HG02759 (cell line): ENCODE measurements around the gene S100A8.
"Not testable (repeated sequence)": the region's sequence is repeated elsewhere in the genome, so short reads cannot be mapped to it uniquely, and the experiment has no call there.

Experiments
- ATAC-seq: cut with Tn5 transposase; IDR thresholded peaks from one replicate; pipeline ENCODE4 v1.9.1; 2021; ENCODE audit warnings: mild to moderate bottlenecking, moderate library complexity; ENCODE audit not compliant: unreplicated experiment

The S100A8 gene

DNA sequence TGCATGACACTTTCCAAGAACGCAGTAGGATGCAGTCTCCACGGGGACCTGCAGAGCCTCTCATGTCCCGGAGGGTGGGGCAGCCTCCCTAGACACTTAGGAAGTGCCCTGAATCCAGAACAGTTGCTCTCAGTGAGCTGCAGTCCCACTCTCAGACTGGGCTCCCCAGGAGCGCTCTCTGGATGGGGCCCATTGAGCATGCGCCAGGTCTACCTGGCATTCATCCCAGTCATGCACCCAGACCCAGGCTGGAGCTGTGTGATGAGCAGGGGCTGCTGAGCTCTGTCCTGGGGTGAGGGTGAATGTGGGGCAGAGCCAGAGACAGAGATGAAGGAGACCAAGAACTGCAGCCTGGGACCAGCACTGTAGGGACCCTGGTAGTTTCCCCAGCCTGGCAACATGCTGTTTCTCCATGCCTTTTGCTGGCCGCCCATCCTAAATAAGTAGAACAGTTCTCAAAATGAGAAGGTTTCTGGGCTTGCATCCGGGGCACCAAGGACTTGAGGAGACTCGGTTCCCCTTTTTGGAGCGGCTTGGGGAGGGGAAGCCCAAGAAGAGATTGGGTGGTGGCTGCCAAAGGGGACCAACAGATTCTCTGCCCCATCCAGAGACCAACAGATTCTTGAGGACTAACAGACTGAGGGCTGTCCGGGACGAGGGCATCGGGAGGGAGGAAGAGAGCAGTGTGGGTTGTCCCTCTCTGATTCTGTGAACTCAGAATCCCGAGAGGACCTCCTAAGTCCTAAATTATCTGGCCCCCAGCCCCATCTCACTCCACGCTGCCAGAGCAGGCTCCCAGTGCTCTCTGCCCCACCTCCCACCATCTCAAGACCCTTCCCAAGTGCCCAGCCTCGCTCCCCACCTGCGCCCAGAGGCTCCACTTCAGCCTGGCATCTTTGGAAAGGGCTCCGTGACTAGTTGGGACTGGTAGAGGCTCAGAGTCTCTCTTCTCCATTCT, 41.2 kb downstream of the S100A8 start:
- ATAC-seq, result no peak

- ATAC-seq, result no peak
Measured at GRCh38 chr1:153348511-153349362, 42.1 kb downstream of the S100A8 start, which contains the start of gene PGLYRP4. PGLYRP4 (minus strand) TSS chr1:153348841; CDS start chr1:153347932, 909 bp downstream.

DNA sequence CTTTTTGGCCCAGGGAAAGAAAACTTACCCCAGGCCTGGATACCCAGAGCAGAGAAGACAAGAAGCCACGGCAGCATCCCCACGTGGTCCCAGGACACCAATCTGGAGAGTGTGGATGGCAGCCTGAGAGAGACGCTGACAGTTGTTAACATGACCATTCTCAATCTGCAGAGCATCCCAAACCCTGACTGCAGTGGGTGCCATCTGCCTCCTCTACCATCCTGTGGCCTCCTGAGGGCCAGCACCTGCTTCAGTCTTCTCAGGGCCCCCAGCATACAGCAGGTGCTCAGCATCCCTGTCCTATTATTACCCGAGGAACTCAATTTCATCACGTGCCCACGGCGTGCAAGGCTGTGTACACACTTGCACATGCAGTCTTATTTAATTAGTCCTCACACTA, 43.0 kb downstream of the S100A8 start:
- no peak for ATAC-seq

GRCh38 chr1:153347049-153347448, 43.8 kb downstream of the S100A8 start:
- ATAC-seq, result not testable (repeated sequence)

GRCh38 chr1:153346077-153346723, 44.7 kb downstream of the S100A8 start:
- no peak for ATAC-seq

DNA sequence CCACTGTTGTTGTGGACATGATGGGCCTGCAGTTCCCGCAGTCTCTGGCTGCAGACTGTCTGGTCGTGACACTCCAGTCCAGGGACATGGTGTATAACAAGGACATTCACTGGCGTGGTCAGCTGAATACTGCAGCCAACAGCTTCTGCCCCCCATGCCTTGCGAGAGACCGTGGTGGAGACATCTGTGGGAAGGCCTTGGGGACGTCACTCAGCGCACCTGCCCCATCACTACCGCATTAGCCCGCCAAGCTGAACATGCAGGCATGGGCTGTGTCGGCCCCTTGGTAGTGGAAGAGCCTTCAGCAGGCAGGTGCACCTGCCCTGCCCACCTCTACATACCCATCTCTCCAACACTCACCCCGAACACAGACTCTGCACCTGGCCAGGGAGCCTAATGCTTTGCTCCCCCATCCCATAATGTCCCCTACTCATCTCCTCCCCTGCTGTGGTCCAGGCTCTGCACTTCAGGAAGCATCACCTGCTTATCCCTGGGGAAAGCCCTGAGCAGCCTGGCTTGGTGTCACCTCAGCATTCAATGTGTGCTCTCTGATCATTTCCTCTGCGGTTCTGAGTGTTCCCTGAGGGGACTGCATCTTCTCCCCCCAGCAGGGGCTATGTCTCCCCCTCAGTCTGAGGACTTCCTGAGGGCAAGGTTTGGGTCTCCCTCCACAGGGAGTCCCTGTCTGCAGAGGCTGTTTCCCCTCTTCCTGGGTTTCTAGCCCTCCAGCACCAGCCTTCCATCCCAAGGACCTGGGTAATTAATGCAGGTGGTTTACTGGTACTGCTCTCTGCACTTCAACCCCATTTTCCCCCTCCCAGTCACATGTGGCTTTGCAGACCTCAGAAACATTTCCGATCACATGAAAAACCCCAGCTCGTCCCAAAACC, 45.4 kb downstream of the S100A8 start:
- ATAC-seq, result no peak

GRCh38 chr1:153344718-153345025, 46.2 kb downstream of the S100A8 start:
- no peak for ATAC-seq

GRCh38 chr1:153343811-153344717, 46.8 kb downstream of the S100A8 start:
- ATAC-seq, result no peak

- no peak for ATAC-seq
Measured at GRCh38 chr1:153343040-153343681, 47.7 kb downstream of the S100A8 start.

GRCh38 chr1:153342178-153342577, 48.7 kb downstream of the S100A8 start:
- ATAC-seq, result no peak

DNA sequence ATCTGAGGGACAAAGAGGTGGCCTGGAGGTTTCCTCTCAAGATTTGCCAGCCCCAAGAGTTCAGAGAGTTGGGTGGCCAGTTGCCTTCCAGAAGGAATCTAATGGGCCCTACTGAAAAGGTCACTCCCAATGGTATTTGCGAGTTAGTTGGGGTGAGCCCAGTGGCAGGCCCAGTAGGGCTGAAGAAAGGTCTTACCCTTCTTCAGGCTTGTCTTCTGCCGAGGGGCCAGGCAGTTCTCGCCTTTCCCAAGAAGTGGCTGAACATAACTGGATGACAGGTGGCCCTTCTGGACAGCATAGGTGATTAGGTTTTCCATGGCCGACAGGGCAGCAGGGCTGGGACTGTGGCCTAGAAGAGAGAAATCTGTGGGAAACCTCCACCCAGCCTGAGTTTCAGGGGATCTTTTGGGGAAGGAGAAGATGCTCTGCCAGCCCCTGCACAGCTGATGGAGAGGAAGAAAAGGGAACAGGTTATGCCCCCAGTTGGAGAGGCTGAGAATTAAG, 49.4 kb downstream of the S100A8 start:
- no peak for ATAC-seq

- no peak for ATAC-seq
Measured at GRCh38 chr1:153340356-153340755, 50.5 kb downstream of the S100A8 start.
